GM12872 (cell line): ENCODE data around the gene IFI16.

Experiments
- TF ChIP-seq, protein P1 (sequence below): IDR thresholded peaks from 3 replicates; pipeline ENCODE4 v1.5.1; 2011; ENCODE audit warnings: low read depth, mild to moderate bottlenecking, low read length, moderate library complexity; ENCODE audit not compliant: insufficient read depth

The IFI16 gene

DNA sequence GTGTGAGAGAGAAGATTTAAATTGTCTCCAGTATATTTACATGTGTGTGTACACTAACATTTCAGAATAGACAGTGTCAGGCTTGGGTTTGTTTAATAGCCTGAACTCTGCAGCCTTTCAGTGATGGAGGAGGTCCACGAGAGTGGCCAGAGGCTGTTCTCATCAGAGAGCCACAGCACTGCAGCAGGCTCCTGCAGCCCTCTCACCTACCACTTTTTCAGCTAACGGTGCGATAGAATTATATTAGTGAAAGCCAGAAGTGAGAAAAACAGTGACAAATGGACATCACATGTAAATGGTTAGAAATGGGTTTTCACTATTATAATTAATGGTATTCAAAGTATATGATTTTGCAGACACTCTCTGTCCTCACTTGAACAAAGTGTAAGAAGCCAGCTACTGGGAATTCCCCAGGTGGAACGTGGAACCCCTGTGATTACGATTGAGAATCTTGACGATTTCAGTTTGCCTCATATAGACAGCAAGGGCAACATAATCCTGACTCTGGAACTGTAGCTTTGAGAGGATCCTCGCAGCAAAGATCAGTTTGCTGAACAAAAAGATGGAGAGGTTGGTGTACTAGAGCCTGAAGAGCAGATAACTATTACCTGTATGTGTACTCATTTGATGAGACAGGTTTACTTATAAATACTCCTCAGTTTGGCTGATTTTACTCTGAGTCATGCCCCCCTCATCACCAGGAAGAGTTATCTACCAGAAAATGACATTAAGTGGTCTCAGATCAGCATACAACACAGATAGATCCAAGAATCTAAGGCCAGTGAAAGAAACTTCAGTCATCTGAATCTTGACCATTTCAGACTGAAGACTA, 31.4 kb downstream of the IFI16 start:
- TF ChIP-seq, protein P1, sequence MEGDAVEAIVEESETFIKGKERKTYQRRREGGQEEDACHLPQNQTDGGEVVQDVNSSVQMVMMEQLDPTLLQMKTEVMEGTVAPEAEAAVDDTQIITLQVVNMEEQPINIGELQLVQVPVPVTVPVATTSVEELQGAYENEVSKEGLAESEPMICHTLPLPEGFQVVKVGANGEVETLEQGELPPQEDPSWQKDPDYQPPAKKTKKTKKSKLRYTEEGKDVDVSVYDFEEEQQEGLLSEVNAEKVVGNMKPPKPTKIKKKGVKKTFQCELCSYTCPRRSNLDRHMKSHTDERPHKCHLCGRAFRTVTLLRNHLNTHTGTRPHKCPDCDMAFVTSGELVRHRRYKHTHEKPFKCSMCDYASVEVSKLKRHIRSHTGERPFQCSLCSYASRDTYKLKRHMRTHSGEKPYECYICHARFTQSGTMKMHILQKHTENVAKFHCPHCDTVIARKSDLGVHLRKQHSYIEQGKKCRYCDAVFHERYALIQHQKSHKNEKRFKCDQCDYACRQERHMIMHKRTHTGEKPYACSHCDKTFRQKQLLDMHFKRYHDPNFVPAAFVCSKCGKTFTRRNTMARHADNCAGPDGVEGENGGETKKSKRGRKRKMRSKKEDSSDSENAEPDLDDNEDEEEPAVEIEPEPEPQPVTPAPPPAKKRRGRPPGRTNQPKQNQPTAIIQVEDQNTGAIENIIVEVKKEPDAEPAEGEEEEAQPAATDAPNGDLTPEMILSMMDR: no peak

DNA sequence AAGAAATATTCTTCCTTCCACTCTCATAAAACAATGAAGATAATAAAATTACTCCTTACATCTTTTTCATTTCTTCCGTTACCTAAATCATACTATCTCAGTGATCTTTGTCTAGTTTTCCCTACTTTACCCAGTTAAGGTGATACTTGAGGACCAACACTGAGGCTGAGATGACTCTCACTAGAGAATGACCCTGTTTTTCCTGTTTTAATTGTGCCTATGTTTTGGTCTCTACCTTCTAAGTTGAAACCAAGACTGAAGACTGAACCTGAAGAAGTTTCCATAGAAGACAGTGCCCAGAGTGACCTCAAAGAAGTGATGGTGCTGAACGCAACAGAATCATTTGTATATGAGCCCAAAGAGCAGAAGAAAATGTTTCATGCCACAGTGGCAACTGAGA, 41.7 kb downstream of the IFI16 start:
- TF ChIP-seq, protein P1: no peak

DNA sequence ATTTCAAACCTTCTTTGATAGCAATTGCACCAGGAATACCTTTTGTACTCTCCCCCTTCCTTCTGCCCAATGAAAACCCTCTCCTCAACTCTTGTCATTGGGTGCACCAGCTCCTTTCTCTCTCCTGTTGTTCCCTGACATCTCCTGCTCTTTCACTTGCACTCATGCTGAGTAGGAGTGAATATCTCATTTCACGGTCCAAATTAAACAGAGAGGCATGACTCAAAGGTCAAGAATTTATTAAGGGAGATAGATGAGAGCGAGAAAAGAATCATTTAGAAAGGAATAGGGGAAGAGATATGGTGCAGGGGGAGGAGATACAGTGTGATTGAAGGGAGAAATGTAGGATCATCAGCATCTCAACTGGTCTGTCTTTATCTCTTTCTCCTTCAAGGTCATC, 44.7 kb downstream of the IFI16 start:
- TF ChIP-seq, protein P1: no peak

DNA sequence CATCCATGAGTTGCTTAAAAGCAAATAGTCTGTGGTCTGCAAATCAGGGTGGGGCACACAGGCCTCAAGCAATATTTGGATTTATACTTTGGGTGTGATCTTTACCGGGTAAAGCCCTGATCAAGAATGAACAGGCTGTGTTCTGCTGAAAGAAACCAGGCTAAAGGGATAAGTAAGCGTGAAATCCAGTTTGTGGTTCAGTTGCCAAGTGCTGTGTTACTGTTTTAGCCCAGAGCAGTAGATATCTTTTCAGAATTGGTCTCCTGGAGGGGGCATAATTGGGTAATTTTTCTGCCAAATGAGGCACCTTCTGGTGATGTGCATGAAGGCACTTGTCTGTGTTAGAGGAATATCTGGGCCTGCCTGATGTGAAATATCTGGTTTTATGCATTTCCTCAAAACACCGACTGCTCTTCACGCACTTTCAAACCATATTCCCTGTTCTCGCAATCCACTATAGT, 45.5 kb downstream of the IFI16 start:
- TF ChIP-seq, protein P1: no peak

DNA sequence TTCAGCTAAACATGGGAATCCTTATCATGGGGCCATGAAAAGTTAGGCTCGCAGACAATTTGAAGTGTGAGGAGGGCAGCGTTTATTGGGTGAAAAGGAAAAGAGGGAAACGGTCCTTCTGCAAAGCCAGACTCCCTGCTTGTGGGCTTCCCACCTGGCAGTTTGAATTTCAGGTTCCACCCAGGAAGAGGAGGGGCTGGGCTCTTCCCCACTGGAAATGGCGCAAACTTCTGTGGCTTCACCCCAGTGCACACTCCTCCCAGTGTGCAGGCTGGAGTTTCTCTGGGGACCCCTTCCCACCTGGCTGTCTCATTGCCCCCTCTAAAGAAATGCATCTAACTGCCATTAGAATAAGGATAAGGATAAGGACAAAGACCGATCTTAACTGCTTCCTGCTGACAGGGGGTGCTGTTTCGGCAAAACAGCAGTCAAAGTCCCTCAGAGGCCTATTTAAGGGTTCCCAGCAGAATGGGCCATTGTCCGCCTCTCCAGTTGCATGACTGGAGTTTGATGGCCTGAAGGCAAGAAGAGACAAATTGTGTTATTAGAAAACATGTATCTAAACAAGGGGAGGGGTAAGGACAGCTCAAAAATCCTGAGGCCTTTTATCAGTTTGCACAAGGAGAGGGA, 46.5 kb downstream of the IFI16 start:
- TF ChIP-seq, protein P1: peak; percentile 26; the same call in 1 of the 3 replicates

DNA sequence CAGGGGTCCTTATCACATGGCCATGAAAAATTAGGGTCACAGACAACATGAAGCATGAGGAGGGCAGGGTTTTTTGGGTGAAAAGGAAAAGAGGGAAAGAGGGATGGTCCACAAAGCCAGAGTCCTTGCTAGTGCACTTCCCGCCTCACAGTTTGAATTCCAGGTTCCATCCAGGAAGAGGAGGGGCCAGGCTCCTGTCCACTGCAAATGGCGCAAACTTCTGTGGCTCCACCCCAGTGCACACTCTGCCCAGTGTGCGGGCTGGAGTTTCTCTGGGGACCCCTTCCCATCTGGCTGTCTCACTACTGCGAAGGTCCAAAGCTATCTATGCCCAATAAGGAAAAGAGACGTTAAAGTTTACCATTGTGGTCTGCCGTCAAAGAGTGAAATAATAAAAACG, 49.0 kb downstream of the IFI16 start:
- TF ChIP-seq, protein P1: no peak

DNA sequence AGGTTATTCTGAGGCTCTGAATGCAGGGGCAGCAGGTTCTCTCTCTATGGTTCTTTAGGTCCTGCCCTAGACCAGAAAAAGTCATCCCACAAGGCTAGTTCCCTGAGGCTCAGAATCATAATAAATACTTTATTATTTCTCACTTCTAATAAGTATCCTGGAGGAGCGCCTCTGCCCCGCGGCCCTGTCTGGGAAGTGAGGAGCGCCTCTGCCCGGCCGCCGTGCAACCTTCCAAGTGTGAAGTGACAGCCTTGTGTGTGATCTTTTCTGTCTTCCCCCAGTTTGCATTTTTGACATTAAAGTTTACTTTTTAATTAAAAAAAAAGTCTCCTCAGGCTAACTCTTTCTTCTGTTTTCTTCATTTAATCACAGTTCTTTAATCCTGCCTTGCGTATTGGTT, 55.4 kb downstream of the IFI16 start:
- TF ChIP-seq, protein P1: no peak
